ENCODE data around the gene PLXNA2.
A peak's percentile ranks its signal among the peaks of the same experiment; 100 is the strongest.

Gene PLXNA2

DNA sequence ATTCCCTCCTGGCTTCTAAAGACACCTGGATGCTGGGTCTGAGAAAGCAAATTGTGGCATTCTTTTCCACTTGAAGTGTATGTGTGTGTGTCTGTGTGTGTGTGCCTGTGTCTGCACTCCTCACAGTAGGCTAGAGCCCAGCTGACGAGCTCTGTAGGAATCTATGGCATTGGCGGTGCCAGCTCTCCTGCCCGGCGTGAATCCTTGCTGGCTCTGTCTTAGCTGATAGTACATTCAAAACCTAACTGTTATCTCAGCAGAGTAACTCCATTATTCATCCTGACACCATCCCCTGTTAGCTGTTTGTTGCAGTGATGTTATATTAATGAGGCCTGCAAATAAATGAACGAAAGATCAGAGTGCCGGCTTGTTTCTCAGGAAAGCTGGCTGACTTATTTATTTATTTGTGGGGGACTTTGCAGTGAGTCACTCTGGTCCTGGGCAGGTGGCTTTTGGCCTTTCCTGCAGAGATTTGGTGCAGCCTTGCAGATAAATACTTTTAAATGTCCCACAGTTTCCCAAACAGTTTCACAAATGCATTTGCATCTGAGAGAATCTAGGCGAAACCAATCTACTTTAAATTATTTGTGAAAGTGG, 172.7 kb downstream of the PLXNA2 start:
- no CpG with 5 or more reads among the region's 7 CpGs for WGBS (ENCODE audit: extremely low coverage, insufficient coverage, low lambda C conversion rate)
- Histone ChIP-seq H3K4ac (ENCODE audit: low read depth, low read length) (no peak overlapping the region), H2BK15ac (replicated peaks; ENCODE audit: low read depth) (no peak overlapping the region), H3K9ac (ENCODE audit: low read length) (no peak overlapping the region), H4K8ac (ENCODE audit: low read depth, low read length) (no peak overlapping the region), H2BK5ac (ENCODE audit: low read length) (no peak overlapping the region), H3K56ac (ENCODE audit: low read length) (no peak overlapping the region), H4K5ac (ENCODE audit: low read length) (no peak overlapping the region), H3K79me2 (ENCODE audit: control insufficient read depth, insufficient read depth, low read length) (no peaks in the 10 kb centered on the region), H2BK120ac (ENCODE audit: low read depth, low read length) (no peak overlapping the region), H3K27ac (ENCODE audit: low read depth, low read length) (no peak overlapping the region), H3K27me3 (ENCODE audit: insufficient read depth, low read length, poor library complexity) (no peaks in the 10 kb centered on the region), H3K4me1 (ENCODE audit: control insufficient read depth, low read depth, low read length) (no peaks in the 10 kb centered on the region), H3K18ac (ENCODE audit: low read length) (no peak overlapping the region), H3K23ac (ENCODE audit: low read length) (no peak overlapping the region), H3K79me1 (ENCODE audit: low read length) (no peaks in the 10 kb centered on the region), H3K4me2 (ENCODE audit: low read length) (no peak overlapping the region), H3K36me3 (ENCODE audit: control insufficient read depth, insufficient read depth, low read length) (peaks cover 3% of the 10 kb centered on the region), H2AK5ac (ENCODE audit: low read length) (no peak overlapping the region), H3K4me3 (ENCODE audit: low read length) (no peak overlapping the region)
- DNase-seq = no peak

DNA sequence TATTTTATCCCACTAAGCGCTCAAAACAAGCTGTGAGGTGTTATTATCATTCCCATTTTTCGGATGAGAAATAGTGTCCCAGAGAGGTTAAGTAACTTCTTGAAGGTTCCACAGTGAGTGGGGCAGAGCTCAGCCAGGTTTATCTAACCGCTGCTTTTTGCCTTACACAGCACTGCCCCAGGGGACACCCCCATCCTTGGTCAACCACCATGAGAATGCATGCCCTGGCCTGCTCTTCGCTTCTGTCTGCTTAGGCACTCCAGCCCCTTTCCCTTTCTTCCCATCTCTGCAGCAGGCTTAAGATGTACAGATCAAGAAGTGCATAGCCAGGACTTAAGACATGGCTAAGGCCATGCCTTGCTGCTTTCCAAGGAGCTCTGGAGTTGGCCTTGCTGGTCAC, 174.3 kb downstream of the PLXNA2 start:
- no CpG with 5 or more reads among the region's 4 CpGs for WGBS (ENCODE audit: extremely low coverage, insufficient coverage, low lambda C conversion rate)
- Histone ChIP-seq H3K27ac (ENCODE audit: low read depth, low read length) (no peak overlapping the region), H4K8ac (ENCODE audit: low read depth, low read length) (no peak overlapping the region), H2AK5ac (ENCODE audit: low read length) (no peak overlapping the region), H2BK120ac (ENCODE audit: low read depth, low read length) (no peak overlapping the region), H3K23ac (ENCODE audit: low read length) (no peak overlapping the region), H3K4me2 (ENCODE audit: low read length) (no peak overlapping the region), H3K18ac (ENCODE audit: low read length) (no peak overlapping the region), H4K5ac (ENCODE audit: low read length) (no peak overlapping the region), H2BK5ac (ENCODE audit: low read length) (no peak overlapping the region), H3K4ac (ENCODE audit: low read depth, low read length) (no peak overlapping the region), H3K27me3 (ENCODE audit: insufficient read depth, low read length, poor library complexity) (no peaks in the 10 kb centered on the region), H3K36me3 (ENCODE audit: control insufficient read depth, insufficient read depth, low read length) (peaks cover 3% of the 10 kb centered on the region), H3K4me1 (ENCODE audit: control insufficient read depth, low read depth, low read length) (peaks cover 13% of the 10 kb centered on the region), H2BK15ac (replicated peaks; ENCODE audit: low read depth) (no peak overlapping the region), H3K79me2 (ENCODE audit: control insufficient read depth, insufficient read depth, low read length) (no peaks in the 10 kb centered on the region), H3K4me3 (ENCODE audit: low read length) (no peak overlapping the region), H3K79me1 (ENCODE audit: low read length) (no peaks in the 10 kb centered on the region), H3K56ac (ENCODE audit: low read length) (peak overlapping the region; percentile 44), H3K9ac (ENCODE audit: low read length) (no peak overlapping the region)
- DNase-seq = no peak

DNA sequence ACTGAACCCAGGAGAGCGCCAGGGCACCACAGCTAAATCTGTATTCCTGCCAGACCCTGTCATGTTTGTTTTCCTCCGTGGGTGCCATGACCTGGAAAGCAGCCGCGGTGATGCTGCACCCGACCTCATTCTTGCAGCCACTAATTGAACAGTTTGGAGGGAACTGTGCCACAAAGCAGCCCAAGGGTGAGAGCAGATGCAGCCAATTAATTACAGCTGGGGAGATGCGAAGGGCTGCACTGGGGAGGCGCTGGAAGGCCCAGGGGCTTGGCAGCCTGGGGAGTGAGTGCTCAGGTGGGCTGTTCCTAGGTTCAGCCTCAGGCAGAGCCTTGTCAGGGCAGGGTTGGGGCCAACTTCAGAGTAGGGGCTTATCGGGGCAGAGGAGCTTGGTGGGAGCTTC, 174.9 kb downstream of the PLXNA2 start:
- H4K5ac ChIP-seq (ENCODE audit: low read length) = no peak overlapping the region
- no peak overlapping the region for H2BK5ac ChIP-seq (ENCODE audit: low read length)
- H3K4me1 ChIP-seq (ENCODE audit: control insufficient read depth, low read depth, low read length) = peaks cover 15% of the 10 kb centered on the region
- no peak overlapping the region for H3K9ac ChIP-seq (ENCODE audit: low read length)
- no peak overlapping the region for H3K18ac ChIP-seq (ENCODE audit: low read length)
- no peaks in the 10 kb centered on the region for H3K79me2 ChIP-seq (ENCODE audit: control insufficient read depth, insufficient read depth, low read length)
- H2BK120ac ChIP-seq (ENCODE audit: low read depth, low read length) = no peak overlapping the region
- no peak overlapping the region for H2AK5ac ChIP-seq (ENCODE audit: low read length)
- WGBS (ENCODE audit: extremely low coverage, insufficient coverage, low lambda C conversion rate) = no CpG with 5 or more reads among the region's 8 CpGs
- no peaks in the 10 kb centered on the region for H3K27me3 ChIP-seq (ENCODE audit: insufficient read depth, low read length, poor library complexity)
- H4K8ac ChIP-seq (ENCODE audit: low read depth, low read length) = no peak overlapping the region
- no peak for DNase-seq
- no peak overlapping the region for H2BK15ac ChIP-seq (replicated peaks; ENCODE audit: low read depth)
- no peaks in the 10 kb centered on the region for H3K79me1 ChIP-seq (ENCODE audit: low read length)
- no peak overlapping the region for H3K4ac ChIP-seq (ENCODE audit: low read depth, low read length)
- H3K56ac ChIP-seq (ENCODE audit: low read length) = no peak overlapping the region
- H3K4me2 ChIP-seq (ENCODE audit: low read length) = no peak overlapping the region
- no peak overlapping the region for H3K4me3 ChIP-seq (ENCODE audit: low read length)
- H3K36me3 ChIP-seq (ENCODE audit: control insufficient read depth, insufficient read depth, low read length) = peaks cover 3% of the 10 kb centered on the region
- no peak overlapping the region for H3K27ac ChIP-seq (ENCODE audit: low read depth, low read length)
- no peak overlapping the region for H3K23ac ChIP-seq (ENCODE audit: low read length)

DNA sequence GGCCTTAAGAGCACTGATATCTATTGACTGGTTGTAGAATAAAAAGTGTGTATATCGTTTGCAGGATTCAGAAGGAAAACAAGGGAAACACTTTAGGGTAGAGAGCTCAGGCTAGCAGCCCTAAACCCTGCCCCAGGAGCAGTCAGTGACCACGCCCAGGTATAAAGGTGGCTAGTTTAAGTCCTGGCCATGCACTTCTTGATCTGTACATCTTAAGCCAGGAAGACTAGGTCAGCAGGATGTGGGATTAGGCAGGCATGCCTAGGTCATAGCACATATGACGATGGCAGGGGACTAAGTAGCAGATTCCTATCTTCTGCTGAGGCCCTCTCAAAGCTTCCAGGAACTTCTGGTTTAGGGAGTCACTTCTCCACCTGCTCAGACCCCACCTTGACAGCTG, 175.3 kb downstream of the PLXNA2 start:
- no peak overlapping the region for H3K4me3 ChIP-seq (ENCODE audit: low read length)
- H2BK5ac ChIP-seq (ENCODE audit: low read length) = no peak overlapping the region
- no peak overlapping the region for H3K4me2 ChIP-seq (ENCODE audit: low read length)
- H3K79me1 ChIP-seq (ENCODE audit: low read length) = no peaks in the 10 kb centered on the region
- no peak overlapping the region for H2BK15ac ChIP-seq (replicated peaks; ENCODE audit: low read depth)
- no CpG with 5 or more reads among the region's 3 CpGs for WGBS (ENCODE audit: extremely low coverage, insufficient coverage, low lambda C conversion rate)
- no peak overlapping the region for H3K56ac ChIP-seq (ENCODE audit: low read length)
- H4K8ac ChIP-seq (ENCODE audit: low read depth, low read length) = no peak overlapping the region
- no peaks in the 10 kb centered on the region for H3K79me2 ChIP-seq (ENCODE audit: control insufficient read depth, insufficient read depth, low read length)
- no peak overlapping the region for H3K4ac ChIP-seq (ENCODE audit: low read depth, low read length)
- no peak overlapping the region for H3K18ac ChIP-seq (ENCODE audit: low read length)
- DNase-seq = no peak
- peaks cover 1% of the 10 kb centered on the region for H3K36me3 ChIP-seq (ENCODE audit: control insufficient read depth, insufficient read depth, low read length)
- peaks cover 15% of the 10 kb centered on the region for H3K4me1 ChIP-seq (ENCODE audit: control insufficient read depth, low read depth, low read length)
- no peak overlapping the region for H3K27ac ChIP-seq (ENCODE audit: low read depth, low read length)
- no peak overlapping the region for H3K23ac ChIP-seq (ENCODE audit: low read length)
- no peak overlapping the region for H4K5ac ChIP-seq (ENCODE audit: low read length)
- no peak overlapping the region for H2AK5ac ChIP-seq (ENCODE audit: low read length)
- H3K9ac ChIP-seq (ENCODE audit: low read length) = no peak overlapping the region
- H3K27me3 ChIP-seq (ENCODE audit: insufficient read depth, low read length, poor library complexity) = no peaks in the 10 kb centered on the region
- H2BK120ac ChIP-seq (ENCODE audit: low read depth, low read length) = no peak overlapping the region

DNA sequence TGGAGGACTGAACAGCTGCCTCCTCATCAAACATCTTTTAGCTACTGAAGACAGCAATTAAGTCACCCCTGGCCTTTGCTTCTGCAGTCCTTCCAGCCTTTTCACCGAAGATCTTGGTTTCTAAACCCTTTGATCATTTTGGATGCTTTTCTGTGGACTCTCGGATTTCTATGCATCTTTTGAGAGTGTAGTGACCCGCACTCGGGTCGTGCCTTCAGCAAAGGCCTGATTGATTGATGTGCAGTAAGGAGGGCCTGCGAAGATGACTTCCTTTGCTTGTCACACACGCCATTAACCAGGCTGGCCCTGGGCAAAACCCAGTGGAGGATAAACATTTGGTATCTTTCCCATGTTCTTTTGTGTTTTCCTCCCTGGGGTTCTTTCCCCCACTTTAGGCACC, 175.8 kb downstream of the PLXNA2 start:
- Histone ChIP-seq H2BK15ac (replicated peaks; ENCODE audit: low read depth) (no peak overlapping the region), H3K79me2 (ENCODE audit: control insufficient read depth, insufficient read depth, low read length) (no peaks in the 10 kb centered on the region), H3K9ac (ENCODE audit: low read length) (no peak overlapping the region), H2AK5ac (ENCODE audit: low read length) (no peak overlapping the region), H3K27ac (ENCODE audit: low read depth, low read length) (no peak overlapping the region), H3K18ac (ENCODE audit: low read length) (no peak overlapping the region), H3K4me3 (ENCODE audit: low read length) (no peak overlapping the region), H3K4ac (ENCODE audit: low read depth, low read length) (no peak overlapping the region), H3K4me1 (ENCODE audit: control insufficient read depth, low read depth, low read length) (peaks cover 15% of the 10 kb centered on the region), H3K4me2 (ENCODE audit: low read length) (no peak overlapping the region), H3K27me3 (ENCODE audit: insufficient read depth, low read length, poor library complexity) (no peaks in the 10 kb centered on the region), H4K8ac (ENCODE audit: low read depth, low read length) (no peak overlapping the region), H2BK120ac (ENCODE audit: low read depth, low read length) (no peak overlapping the region), H4K5ac (ENCODE audit: low read length) (no peak overlapping the region), H3K36me3 (ENCODE audit: control insufficient read depth, insufficient read depth, low read length) (peaks cover 1% of the 10 kb centered on the region), H3K79me1 (ENCODE audit: low read length) (no peaks in the 10 kb centered on the region), H2BK5ac (ENCODE audit: low read length) (no peak overlapping the region), H3K23ac (ENCODE audit: low read length) (no peak overlapping the region), H3K56ac (ENCODE audit: low read length) (no peak overlapping the region)
- WGBS (ENCODE audit: extremely low coverage, insufficient coverage, low lambda C conversion rate) = no CpG with 5 or more reads among the region's 7 CpGs
- DNase-seq = no peak

DNA sequence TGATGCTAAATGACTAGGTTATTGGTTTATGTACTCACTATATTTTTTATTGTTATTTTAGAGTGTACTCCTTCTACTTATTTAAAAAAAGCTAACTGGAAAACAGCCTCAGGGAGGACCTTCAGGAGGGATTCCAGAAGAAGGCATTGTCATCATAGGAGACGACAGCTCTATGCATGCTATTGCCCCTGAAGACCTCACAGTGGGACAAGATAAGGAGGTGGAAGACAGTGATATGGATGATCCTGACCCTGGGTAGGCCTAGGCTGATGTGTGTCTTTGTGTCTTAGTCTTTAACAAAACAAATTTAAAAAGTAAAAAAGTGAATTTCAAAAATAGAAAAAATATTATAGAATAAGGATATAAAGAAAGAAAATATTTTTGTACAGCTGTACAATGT, 177.6 kb downstream of the PLXNA2 start:
- Histone ChIP-seq H2BK120ac (ENCODE audit: low read depth, low read length) (no peak overlapping the region), H3K18ac (ENCODE audit: low read length) (no peak overlapping the region), H2BK5ac (ENCODE audit: low read length) (no peak overlapping the region), H3K27ac (ENCODE audit: low read depth, low read length) (no peak overlapping the region), H3K4me3 (ENCODE audit: low read length) (no peak overlapping the region), H3K9ac (ENCODE audit: low read length) (no peak overlapping the region), H3K4me1 (ENCODE audit: control insufficient read depth, low read depth, low read length) (peaks cover 15% of the 10 kb centered on the region), H3K23ac (ENCODE audit: low read length) (no peak overlapping the region), H4K8ac (ENCODE audit: low read depth, low read length) (no peak overlapping the region), H3K4me2 (ENCODE audit: low read length) (no peak overlapping the region), H4K5ac (ENCODE audit: low read length) (no peak overlapping the region), H3K27me3 (ENCODE audit: insufficient read depth, low read length, poor library complexity) (no peaks in the 10 kb centered on the region), H2BK15ac (replicated peaks; ENCODE audit: low read depth) (no peak overlapping the region), H3K4ac (ENCODE audit: low read depth, low read length) (no peak overlapping the region), H3K56ac (ENCODE audit: low read length) (no peak overlapping the region), H3K79me2 (ENCODE audit: control insufficient read depth, insufficient read depth, low read length) (no peaks in the 10 kb centered on the region), H3K79me1 (ENCODE audit: low read length) (no peaks in the 10 kb centered on the region), H3K36me3 (ENCODE audit: control insufficient read depth, insufficient read depth, low read length) (peaks cover 1% of the 10 kb centered on the region), H2AK5ac (ENCODE audit: low read length) (no peak overlapping the region)
- peak; percentile 89 for DNase-seq
- WGBS (ENCODE audit: extremely low coverage, insufficient coverage, low lambda C conversion rate) = no CpG with 5 or more reads among the region's 1 CpG

All from mesendoderm (in vitro differentiated cells).